ENCODE results near the gene TMEM81.

DNA sequence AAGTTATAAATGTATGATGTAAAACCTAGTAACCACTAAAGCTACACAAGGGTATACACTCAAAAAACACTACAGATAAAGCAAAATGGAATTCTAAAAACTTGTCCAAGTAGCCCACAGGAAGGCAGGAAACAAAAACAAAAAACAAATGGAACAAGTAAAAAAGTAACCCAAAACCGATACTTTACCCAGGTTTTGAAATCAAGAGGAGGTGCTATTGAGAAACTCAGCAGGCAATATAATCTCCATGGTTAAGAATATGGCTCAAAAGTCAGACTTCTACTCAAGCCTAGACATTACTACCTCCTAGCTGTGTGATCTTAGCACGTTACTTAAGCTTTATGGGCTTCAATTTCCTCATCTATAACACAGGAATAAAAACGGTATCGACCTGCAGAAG, 24.2 kb upstream of the TMEM81 start:
- TF ChIP-seq, protein P1, sequence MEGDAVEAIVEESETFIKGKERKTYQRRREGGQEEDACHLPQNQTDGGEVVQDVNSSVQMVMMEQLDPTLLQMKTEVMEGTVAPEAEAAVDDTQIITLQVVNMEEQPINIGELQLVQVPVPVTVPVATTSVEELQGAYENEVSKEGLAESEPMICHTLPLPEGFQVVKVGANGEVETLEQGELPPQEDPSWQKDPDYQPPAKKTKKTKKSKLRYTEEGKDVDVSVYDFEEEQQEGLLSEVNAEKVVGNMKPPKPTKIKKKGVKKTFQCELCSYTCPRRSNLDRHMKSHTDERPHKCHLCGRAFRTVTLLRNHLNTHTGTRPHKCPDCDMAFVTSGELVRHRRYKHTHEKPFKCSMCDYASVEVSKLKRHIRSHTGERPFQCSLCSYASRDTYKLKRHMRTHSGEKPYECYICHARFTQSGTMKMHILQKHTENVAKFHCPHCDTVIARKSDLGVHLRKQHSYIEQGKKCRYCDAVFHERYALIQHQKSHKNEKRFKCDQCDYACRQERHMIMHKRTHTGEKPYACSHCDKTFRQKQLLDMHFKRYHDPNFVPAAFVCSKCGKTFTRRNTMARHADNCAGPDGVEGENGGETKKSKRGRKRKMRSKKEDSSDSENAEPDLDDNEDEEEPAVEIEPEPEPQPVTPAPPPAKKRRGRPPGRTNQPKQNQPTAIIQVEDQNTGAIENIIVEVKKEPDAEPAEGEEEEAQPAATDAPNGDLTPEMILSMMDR (IDR thresholded peaks at IDR 0.05) = no peak
- TF ChIP-seq EP300 (IDR thresholded peaks at IDR 0.05) = no peak
